RWPE2 (cell line): ENCODE results near the gene JAZF1.

Source experiments
- ATAC-seq: fragments of 200-7000 bp; cut with Tn5 transposase; 3 replicates; pipeline ENCODE4 v1.9.1; 2021; ENCODE audit warnings: low read depth
- DNase-seq: peaks from one replicate; pipeline ENCODE4 v3.0.0-alpha.2; 2020; ENCODE audit warnings: low spot score
- H3K27ac ChIP-seq: fragments of 450-650 bp; 2 replicates; pipeline ENCODE4 v1.5.1; 2017; ENCODE audit warnings: mild to moderate bottlenecking; ENCODE audit not compliant: poor library complexity, severe bottlenecking
- H3K27me3 ChIP-seq: fragments of 250-450 bp; sonication (Bioruptor Pico); 2 replicates; pipeline ENCODE4 v1.5.1; 2021; ENCODE audit warnings: mild to moderate bottlenecking, moderate library complexity; ENCODE audit not compliant: insufficient read depth, poor library complexity, severe bottlenecking
- H3K36me3 ChIP-seq: fragments of 250-450 bp; sonication (Bioruptor Pico); 2 replicates; pipeline ENCODE4 v1.5.1; 2020; ENCODE audit warnings: low read depth, mild to moderate bottlenecking, moderate library complexity
- H3K4me1 ChIP-seq: fragments of 250-450 bp; sonication (Bioruptor Pico); 2 replicates; pipeline ENCODE4 v1.5.1; 2021; ENCODE audit warnings: mild to moderate bottlenecking, moderate library complexity; ENCODE audit not compliant: insufficient read depth, poor library complexity, severe bottlenecking
- H3K4me3 ChIP-seq: fragments of 250-450 bp; sonication (Bioruptor Pico); 2 replicates; pipeline ENCODE4 v1.5.1; 2021; ENCODE audit warnings: mild to moderate bottlenecking, moderate library complexity; ENCODE audit not compliant: severe bottlenecking
- H3K9me3 ChIP-seq: fragments of 250-450 bp; sonication (Bioruptor Pico); 2 replicates; pipeline ENCODE4 v1.5.1; 2021; ENCODE audit warnings: mild to moderate bottlenecking, moderate library complexity; ENCODE audit not compliant: severe bottlenecking
- CTCF ChIP-seq: fragments of 450-650 bp; IDR thresholded peaks from one replicate; pipeline ENCODE4 v1.5.1; 2017; ENCODE audit warnings: mild to moderate bottlenecking, moderate library complexity; ENCODE audit not compliant: poor library complexity, severe bottlenecking

JAZF1 gene

GRCh38 chr7:27875832-27876231 lies 304.8 kb downstream of the JAZF1 start:
- no peak for ATAC-seq
- no peak overlapping the region for H3K27ac ChIP-seq
- no peak overlapping the region for H3K4me3 ChIP-seq
- no peaks in the 10 kb centered on the region for H3K36me3 ChIP-seq
- H3K27me3 ChIP-seq: no peaks in the 10 kb centered on the region
- TF ChIP-seq CTCF: no peak
- DNase-seq: no peak
- H3K4me1 ChIP-seq: no peaks in the 10 kb centered on the region
- no peaks in the 10 kb centered on the region for H3K9me3 ChIP-seq

- H3K36me3 ChIP-seq: no peaks in the 10 kb centered on the region
- H3K4me3 ChIP-seq: no peak overlapping the region
- H3K4me1 ChIP-seq: no peaks in the 10 kb centered on the region
- no peak for TF ChIP-seq CTCF
- DNase-seq (no peak), ATAC-seq (no peak)
- no peaks in the 10 kb centered on the region for H3K27me3 ChIP-seq
- H3K27ac ChIP-seq: no peak overlapping the region
- H3K9me3 ChIP-seq: no peaks in the 10 kb centered on the region
These were observed 305.5 kb downstream of the JAZF1 start for GRCh38 chr7:27875061-27875460.

GRCh38 chr7:27873981-27874957 lies 306.3 kb downstream of the JAZF1 start:
- no peaks in the 10 kb centered on the region for H3K9me3 ChIP-seq
- no peaks in the 10 kb centered on the region for H3K36me3 ChIP-seq
- DNase-seq (no peak), ATAC-seq (peak; percentile 52; the same call in 1 of the 3 replicates)
- no peak for TF ChIP-seq CTCF
- no peaks in the 10 kb centered on the region for H3K27me3 ChIP-seq
- H3K4me1 ChIP-seq: no peaks in the 10 kb centered on the region
- H3K4me3 ChIP-seq: no peak overlapping the region
- no peak overlapping the region for H3K27ac ChIP-seq

- no peak for DNase-seq
- no peaks in the 10 kb centered on the region for H3K9me3 ChIP-seq
- no peaks in the 10 kb centered on the region for H3K4me1 ChIP-seq
- no peak for ATAC-seq
- no peak for TF ChIP-seq CTCF
- no peak overlapping the region for H3K4me3 ChIP-seq
- no peaks in the 10 kb centered on the region for H3K27me3 ChIP-seq
- no peak overlapping the region for H3K27ac ChIP-seq
- H3K36me3 ChIP-seq: no peaks in the 10 kb centered on the region
These were observed 308.0 kb downstream of the JAZF1 start for GRCh38 chr7:27872356-27873275.
